ENCODE data around the gene TEX14. TPM values are rescaled to one million over a fixed set of nuclear protein-coding genes. Genes with fewer than 3 reads are reported as not detected.

The TEX14 gene
- total and polyA plus RNA-seq, 2 donors (not counting 1 experiment from before 2014, with no cell fraction given), result under 0.01 to 0.03 TPM

- H3K27ac ChIP-seq (ENCODE audit: insufficient read depth, low read length), result no peak overlapping the region
- no peaks in the 10 kb centered on the region for H3K9me3 ChIP-seq (ENCODE audit: control insufficient read depth, insufficient read depth, low read depth, low read length)
- H3K4me1 ChIP-seq (ENCODE audit: control insufficient read depth, extremely low read depth, insufficient read depth, low read length), result peaks cover 10% of the 10 kb centered on the region
- no peak overlapping the region for H3K4me3 ChIP-seq (replicated peaks in 1 of 4; ENCODE audit: control extremely low read depth in 1 of 4, insufficient read depth in 1 of 4, low read depth in 3 of 4, low read length in 4 of 4)
- H3K36me3 ChIP-seq (ENCODE audit: control insufficient read depth, insufficient read depth, low read length), result no peaks in the 10 kb centered on the region
- no peaks in the 10 kb centered on the region for H3K79me2 ChIP-seq (ENCODE audit: control insufficient read depth, insufficient read depth, low read length)
- no peaks in the 10 kb centered on the region for H4K20me1 ChIP-seq (ENCODE audit: control insufficient read depth, extremely low read depth, insufficient read depth, low read length)
- H3K27me3 ChIP-seq (ENCODE audit: control insufficient read depth, insufficient read depth, low read length), result peaks cover 10% of the 10 kb centered on the region
- H3K4me2 ChIP-seq (ENCODE audit: extremely low read depth, insufficient read depth, low read length), result peak overlapping the region; percentile 6
- no peak for TF ChIP-seq CTCF (conservative IDR thresholded peaks at IDR 0.05 in 1 of 2, IDR thresholded peaks at IDR 0.05 in 1 of 2; ENCODE audit: low read depth in 1 of 2, low read length in 2 of 2)
- no peak for TF ChIP-seq EZH2 (IDR thresholded peaks at IDR 0.05; ENCODE audit: low read length, missing control alignments)
- no peak overlapping the region for H3K9ac ChIP-seq (ENCODE audit: insufficient read depth, low read length)
- no peak overlapping the region for H2AFZ ChIP-seq (ENCODE audit: low read length)
- DNase-seq (ENCODE audit: low read depth in 2 of 2), result peak; percentile 51 to 57
Observed at GRCh38 chr17:58534901-58535421, 156.9 kb downstream of the TEX14 start.

GRCh38 chr17:58534331-58534730 lies 157.5 kb downstream of the TEX14 start:
- no peaks in the 10 kb centered on the region for H3K9me3 ChIP-seq (ENCODE audit: control insufficient read depth, insufficient read depth, low read depth, low read length)
- TF ChIP-seq EZH2 (IDR thresholded peaks at IDR 0.05; ENCODE audit: low read length, missing control alignments) (no peak), CTCF (conservative IDR thresholded peaks at IDR 0.05 in 1 of 2, IDR thresholded peaks at IDR 0.05 in 1 of 2; ENCODE audit: low read depth in 1 of 2, low read length in 2 of 2) (no peak)
- H3K4me1 ChIP-seq (ENCODE audit: control insufficient read depth, extremely low read depth, insufficient read depth, low read length), result peaks cover 10% of the 10 kb centered on the region
- no peak overlapping the region for H3K4me2 ChIP-seq (ENCODE audit: extremely low read depth, insufficient read depth, low read length)
- H3K27ac ChIP-seq (ENCODE audit: insufficient read depth, low read length), result no peak overlapping the region
- H3K9ac ChIP-seq (ENCODE audit: insufficient read depth, low read length), result no peak overlapping the region
- H4K20me1 ChIP-seq (ENCODE audit: control insufficient read depth, extremely low read depth, insufficient read depth, low read length), result no peaks in the 10 kb centered on the region
- no peak for DNase-seq (ENCODE audit: low read depth in 2 of 2)
- no peak overlapping the region for H3K4me3 ChIP-seq (replicated peaks in 1 of 4; ENCODE audit: control extremely low read depth in 1 of 4, insufficient read depth in 1 of 4, low read depth in 3 of 4, low read length in 4 of 4)
- no peak overlapping the region for H2AFZ ChIP-seq (ENCODE audit: low read length)
- H3K27me3 ChIP-seq (ENCODE audit: control insufficient read depth, insufficient read depth, low read length), result peaks cover 10% of the 10 kb centered on the region
- no peaks in the 10 kb centered on the region for H3K79me2 ChIP-seq (ENCODE audit: control insufficient read depth, insufficient read depth, low read length)
- H3K36me3 ChIP-seq (ENCODE audit: control insufficient read depth, insufficient read depth, low read length), result no peaks in the 10 kb centered on the region

- H4K20me1 ChIP-seq (ENCODE audit: control insufficient read depth, extremely low read depth, insufficient read depth, low read length), result no peaks in the 10 kb centered on the region
- H3K79me2 ChIP-seq (ENCODE audit: control insufficient read depth, insufficient read depth, low read length), result no peaks in the 10 kb centered on the region
- TF ChIP-seq CTCF (conservative IDR thresholded peaks at IDR 0.05 in 1 of 2, IDR thresholded peaks at IDR 0.05 in 1 of 2; ENCODE audit: low read depth in 1 of 2, low read length in 2 of 2), result no peak
- TF ChIP-seq EZH2 (IDR thresholded peaks at IDR 0.05; ENCODE audit: low read length, missing control alignments), result no peak
- no peaks in the 10 kb centered on the region for H3K36me3 ChIP-seq (ENCODE audit: control insufficient read depth, insufficient read depth, low read length)
- no peak overlapping the region for H3K9ac ChIP-seq (ENCODE audit: insufficient read depth, low read length)
- no peaks in the 10 kb centered on the region for H3K9me3 ChIP-seq (ENCODE audit: control insufficient read depth, insufficient read depth, low read depth, low read length)
- H3K27ac ChIP-seq (ENCODE audit: insufficient read depth, low read length), result no peak overlapping the region
- H3K27me3 ChIP-seq (ENCODE audit: control insufficient read depth, insufficient read depth, low read length), result peaks cover 4% of the 10 kb centered on the region
- DNase-seq (ENCODE audit: low read depth in 2 of 2), result no peak
- no peak overlapping the region for H3K4me2 ChIP-seq (ENCODE audit: extremely low read depth, insufficient read depth, low read length)
- H2AFZ ChIP-seq (ENCODE audit: low read length), result no peak overlapping the region
- H3K4me1 ChIP-seq (ENCODE audit: control insufficient read depth, extremely low read depth, insufficient read depth, low read length), result peaks cover 10% of the 10 kb centered on the region
- no peak overlapping the region for H3K4me3 ChIP-seq (replicated peaks in 1 of 4; ENCODE audit: control extremely low read depth in 1 of 4, insufficient read depth in 1 of 4, low read depth in 3 of 4, low read length in 4 of 4)
Observed at GRCh38 chr17:58533616-58534188, 158.1 kb downstream of the TEX14 start.

All from fibroblast of lung (primary cell).